ENCODE results near the gene TRIM28.

Gene TRIM28

GRCh38 chr19:58513213-58513693 lies 30.6 kb upstream of the TRIM28 start:
- Histone ChIP-seq H3K9ac (ENCODE audit: low read length) (peak overlapping the region; percentile 65), H3K4me3 (ENCODE audit: low read depth in 1 of 2, low read length in 2 of 2) (peak overlapping the region in 1 of 2 donors; percentile 38), H3K4me1 (ENCODE audit: insufficient read depth, low read length) (peaks cover 36% of the 10 kb centered on the region), H3K27ac (ENCODE audit: low read depth, low read length) (peak overlapping the region; percentile 49), H3K9me3 (ENCODE audit: low read length) (no peaks in the 10 kb centered on the region), H3K27me3 (ENCODE audit: control insufficient read depth in 1 of 2, insufficient read depth in 2 of 2, low read length in 2 of 2) (no peaks in the 10 kb centered on the region), H3K36me3 (ENCODE audit: insufficient read depth, low read length) (peaks cover 19% of the 10 kb centered on the region)

DNA sequence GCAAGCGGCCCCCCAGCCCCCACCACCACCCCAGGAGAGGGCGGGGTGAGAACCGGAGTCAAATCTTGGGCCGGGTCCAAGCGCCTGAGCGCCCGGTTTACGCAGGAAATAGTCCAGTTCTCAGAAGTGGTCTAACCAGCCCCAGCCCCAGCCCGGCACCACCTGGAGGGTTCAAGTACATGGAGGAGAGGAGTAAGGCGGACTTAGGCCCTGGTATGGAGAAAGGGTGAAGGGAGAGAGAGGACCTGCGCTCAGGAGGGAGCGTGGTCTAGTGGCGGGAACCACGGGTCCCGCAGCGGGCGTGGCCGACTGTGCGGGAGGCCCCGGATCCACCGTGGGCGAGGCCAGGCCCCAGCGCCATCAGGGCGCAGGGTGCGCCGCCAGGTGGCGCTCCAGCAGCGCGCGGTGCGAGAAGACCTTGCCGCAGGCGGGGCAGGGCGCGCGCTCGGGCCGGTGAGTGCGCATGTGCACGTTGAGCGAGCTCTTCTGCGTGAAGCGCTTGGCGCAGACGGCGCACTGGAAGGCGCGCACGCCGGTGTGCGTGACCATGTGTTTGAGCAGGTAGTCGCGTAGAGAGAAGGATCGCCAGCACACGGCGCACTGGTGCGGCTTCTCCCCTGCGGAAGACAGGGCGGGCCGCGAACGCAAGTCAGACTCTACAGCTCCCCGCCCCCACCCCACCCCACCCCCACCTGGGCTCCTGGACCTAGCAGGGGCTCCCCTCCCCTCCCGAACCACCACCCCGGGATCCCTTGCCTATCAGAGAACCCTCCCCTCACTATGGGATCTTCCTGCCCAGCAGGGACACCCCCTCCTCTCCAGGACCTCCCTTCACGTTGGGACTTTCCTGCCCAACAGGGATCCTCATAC lies 29.9 kb upstream of the TRIM28 start:
- Histone ChIP-seq H3K4me3 (ENCODE audit: low read depth in 1 of 2, low read length in 2 of 2) (peak overlapping the region in 1 of 2 donors; percentile 38), H3K4me1 (ENCODE audit: insufficient read depth, low read length) (peaks cover 42% of the 10 kb centered on the region), H3K27me3 (ENCODE audit: control insufficient read depth in 1 of 2, insufficient read depth in 2 of 2, low read length in 2 of 2) (no peaks in the 10 kb centered on the region), H3K27ac (ENCODE audit: low read depth, low read length) (peak overlapping the region; percentile 49), H3K9me3 (ENCODE audit: low read length) (no peaks in the 10 kb centered on the region), H3K9ac (ENCODE audit: low read length) (peak overlapping the region; percentile 65), H3K36me3 (ENCODE audit: insufficient read depth, low read length) (peaks cover 19% of the 10 kb centered on the region)

DNA sequence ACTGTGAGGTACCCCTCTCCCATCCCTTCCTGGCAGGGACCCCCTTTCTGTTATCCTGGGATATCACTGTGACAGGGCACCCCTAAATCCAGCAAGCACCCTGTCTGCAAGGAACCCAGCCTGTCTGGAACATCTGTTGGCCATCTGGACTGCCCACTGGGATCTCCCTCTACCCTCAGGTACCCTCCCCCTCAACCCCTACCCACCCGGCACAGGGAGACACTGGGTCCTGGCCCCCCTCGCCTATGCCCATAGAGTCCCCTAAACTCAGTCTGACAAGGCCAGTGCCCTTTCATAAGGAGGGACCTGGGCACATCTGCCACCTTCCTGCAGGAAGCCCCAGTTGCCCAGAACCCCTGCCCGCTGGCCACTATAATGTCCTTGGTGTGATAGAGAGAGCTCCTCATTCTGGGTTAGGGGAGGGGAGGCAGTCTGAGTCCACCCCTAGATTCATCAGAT lies 29.3 kb upstream of the TRIM28 start:
- peak overlapping the region; percentile 54 for H3K9ac ChIP-seq (ENCODE audit: low read length)
- peak overlapping the region in 1 of 2 donors; percentile 38 for H3K4me3 ChIP-seq (ENCODE audit: low read depth in 1 of 2, low read length in 2 of 2)
- no peaks in the 10 kb centered on the region for H3K9me3 ChIP-seq (ENCODE audit: low read length)
- H3K4me1 ChIP-seq (ENCODE audit: insufficient read depth, low read length), result peaks cover 42% of the 10 kb centered on the region
- peaks cover 19% of the 10 kb centered on the region for H3K36me3 ChIP-seq (ENCODE audit: insufficient read depth, low read length)
- no peak overlapping the region for H3K27ac ChIP-seq (ENCODE audit: low read depth, low read length)
- no peaks in the 10 kb centered on the region for H3K27me3 ChIP-seq (ENCODE audit: control insufficient read depth in 1 of 2, insufficient read depth in 2 of 2, low read length in 2 of 2)

GRCh38 chr19:58515259-58515658 lies 28.6 kb upstream of the TRIM28 start:
- H3K27me3 ChIP-seq (ENCODE audit: control insufficient read depth in 1 of 2, insufficient read depth in 2 of 2, low read length in 2 of 2), result no peaks in the 10 kb centered on the region
- H3K4me1 ChIP-seq (ENCODE audit: insufficient read depth, low read length), result peaks cover 42% of the 10 kb centered on the region
- no peak overlapping the region for H3K4me3 ChIP-seq (ENCODE audit: low read depth in 1 of 2, low read length in 2 of 2)
- H3K9ac ChIP-seq (ENCODE audit: low read length), result no peak overlapping the region
- no peaks in the 10 kb centered on the region for H3K9me3 ChIP-seq (ENCODE audit: low read length)
- H3K27ac ChIP-seq (ENCODE audit: low read depth, low read length), result no peak overlapping the region
- H3K36me3 ChIP-seq (ENCODE audit: insufficient read depth, low read length), result peaks cover 19% of the 10 kb centered on the region

- no peaks in the 10 kb centered on the region for H3K9me3 ChIP-seq (ENCODE audit: low read length)
- H3K27ac ChIP-seq (ENCODE audit: low read depth, low read length), result no peak overlapping the region
- peaks cover 19% of the 10 kb centered on the region for H3K36me3 ChIP-seq (ENCODE audit: insufficient read depth, low read length)
- H3K4me1 ChIP-seq (ENCODE audit: insufficient read depth, low read length), result peaks cover 46% of the 10 kb centered on the region
- H3K9ac ChIP-seq (ENCODE audit: low read length), result no peak overlapping the region
- no peak overlapping the region for H3K4me3 ChIP-seq (ENCODE audit: low read depth in 1 of 2, low read length in 2 of 2)
- no peaks in the 10 kb centered on the region for H3K27me3 ChIP-seq (ENCODE audit: control insufficient read depth in 1 of 2, insufficient read depth in 2 of 2, low read length in 2 of 2)
Observed at GRCh38 chr19:58516246-58516836, 27.5 kb upstream of the TRIM28 start.

DNA sequence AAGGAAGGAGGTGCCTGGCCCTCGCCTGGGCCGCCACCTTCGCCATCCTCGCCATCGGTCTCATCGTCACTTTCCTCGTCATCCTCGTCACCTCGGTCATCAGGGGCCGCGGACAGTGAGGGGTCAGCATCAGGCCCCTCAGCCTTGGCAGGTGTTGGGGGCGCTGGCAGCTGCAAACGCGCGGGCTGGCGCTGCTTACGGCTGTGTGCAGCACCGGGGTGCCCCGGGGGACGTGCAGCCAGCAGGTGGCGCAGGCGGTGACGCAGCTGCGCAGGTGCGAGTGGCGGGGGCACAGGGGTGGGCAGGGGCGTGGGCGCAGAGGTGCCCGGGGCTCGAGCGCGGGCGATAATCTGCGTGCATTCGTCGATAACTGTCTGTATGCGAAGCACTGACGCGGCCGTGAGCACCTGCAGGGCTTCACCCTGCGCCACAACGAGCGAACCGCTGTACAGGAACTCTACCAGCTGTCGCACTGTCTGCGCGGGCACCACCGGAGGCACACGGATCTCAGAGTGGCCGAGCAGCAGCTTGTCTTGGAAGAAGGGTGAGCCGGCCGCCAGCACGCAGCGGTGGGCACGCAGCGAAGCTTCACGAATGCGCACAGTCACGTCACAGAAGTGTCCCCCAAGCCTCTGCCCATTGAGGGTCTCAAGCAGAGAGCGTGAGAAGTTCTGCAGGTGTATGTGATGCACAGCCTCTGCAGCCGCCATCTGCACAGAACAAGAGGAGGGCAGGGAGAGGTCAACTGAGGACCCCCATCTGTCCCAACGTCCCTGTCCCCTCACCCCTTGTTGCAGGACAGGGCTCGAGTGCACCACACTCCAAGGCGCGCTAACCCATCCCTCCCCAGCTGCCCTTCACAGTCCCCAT lies 26.7 kb upstream of the TRIM28 start:
- Histone ChIP-seq H3K36me3 (ENCODE audit: insufficient read depth, low read length) (peaks cover 19% of the 10 kb centered on the region), H3K9ac (ENCODE audit: low read length) (no peak overlapping the region), H3K27ac (ENCODE audit: low read depth, low read length) (no peak overlapping the region)

GRCh38 chr19:58518256-58519086 lies 25.4 kb upstream of the TRIM28 start:
- Histone ChIP-seq H3K9ac (ENCODE audit: low read length) (peak overlapping the region; percentile 88), H3K27me3 (ENCODE audit: control insufficient read depth in 1 of 2, insufficient read depth in 2 of 2, low read length in 2 of 2) (no peaks in the 10 kb centered on the region), H3K36me3 (ENCODE audit: insufficient read depth, low read length) (peaks cover 19% of the 10 kb centered on the region), H3K4me1 (ENCODE audit: insufficient read depth, low read length) (peaks cover 43% of the 10 kb centered on the region), H3K27ac (ENCODE audit: low read depth, low read length) (peak overlapping the region; percentile 93), H3K9me3 (ENCODE audit: low read length) (no peaks in the 10 kb centered on the region), H3K4me3 (ENCODE audit: low read depth in 1 of 2, low read length in 2 of 2) (peak overlapping the region; percentile 84 to 99)

More for the DNA sequence above, 26.7 kb upstream of the TRIM28 start:
- Histone ChIP-seq H3K4me1 (ENCODE audit: insufficient read depth, low read length) (peaks cover 46% of the 10 kb centered on the region), H3K27me3 (ENCODE audit: control insufficient read depth in 1 of 2, insufficient read depth in 2 of 2, low read length in 2 of 2) (no peaks in the 10 kb centered on the region), H3K9me3 (ENCODE audit: low read length) (no peaks in the 10 kb centered on the region), H3K4me3 (ENCODE audit: low read depth in 1 of 2, low read length in 2 of 2) (no peak overlapping the region)

GRCh38 chr19:58519087-58519354 lies 24.8 kb upstream of the TRIM28 start:
- Histone ChIP-seq H3K9ac (ENCODE audit: low read length) (peak overlapping the region; percentile 88), H3K9me3 (ENCODE audit: low read length) (no peaks in the 10 kb centered on the region), H3K36me3 (ENCODE audit: insufficient read depth, low read length) (peaks cover 19% of the 10 kb centered on the region), H3K4me3 (ENCODE audit: low read depth in 1 of 2, low read length in 2 of 2) (peak overlapping the region; percentile 84 to 99), H3K27me3 (ENCODE audit: control insufficient read depth in 1 of 2, insufficient read depth in 2 of 2, low read length in 2 of 2) (no peaks in the 10 kb centered on the region), H3K4me1 (ENCODE audit: insufficient read depth, low read length) (peaks cover 39% of the 10 kb centered on the region), H3K27ac (ENCODE audit: low read depth, low read length) (peak overlapping the region; percentile 93)

- peak within 1 kb of the TSS; percentile 93 for H3K27ac ChIP-seq (ENCODE audit: low read depth, low read length)
- H3K4me3 ChIP-seq (ENCODE audit: low read depth in 1 of 2, low read length in 2 of 2), result peak within 1 kb of the TSS; percentile 84 to 99
- H3K4me1 ChIP-seq (ENCODE audit: insufficient read depth, low read length), result peaks cover 36% of the 10 kb centered on the region
- peak within 1 kb of the TSS; percentile 88 for H3K9ac ChIP-seq (ENCODE audit: low read length)
- H3K27me3 ChIP-seq (ENCODE audit: control insufficient read depth in 1 of 2, insufficient read depth in 2 of 2, low read length in 2 of 2), result no peaks in the 10 kb centered on the region
- peaks cover 19% of the 10 kb centered on the region for H3K36me3 ChIP-seq (ENCODE audit: insufficient read depth, low read length)
- no peaks in the 10 kb centered on the region for H3K9me3 ChIP-seq (ENCODE audit: low read length)
Observed at GRCh38 chr19:58519355-58520256, 24.3 kb upstream of the TRIM28 start, which contains the start of gene ZBTB45. Gene ZBTB45 (minus strand): TSS chr19:58519810. CDS start chr19:58517673, 2,137 bp downstream.

DNA sequence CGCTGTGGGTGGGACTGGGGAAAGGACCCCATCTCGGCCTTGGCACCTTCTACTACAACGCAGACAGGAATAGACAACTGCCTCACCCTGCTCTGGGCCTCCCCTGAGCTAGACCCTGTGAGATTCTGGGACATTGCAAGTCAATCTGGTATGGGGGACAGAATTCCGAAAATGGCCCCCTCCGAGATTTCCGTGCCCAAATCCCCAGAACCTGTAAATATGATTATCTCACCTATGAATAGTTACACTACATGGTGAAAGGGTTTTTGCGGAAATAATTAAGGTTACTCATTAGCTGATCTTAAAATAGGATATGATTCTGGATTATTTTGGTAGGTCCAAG lies 23.6 kb upstream of the TRIM28 start:
- Histone ChIP-seq H3K27me3 (ENCODE audit: control insufficient read depth in 1 of 2, insufficient read depth in 2 of 2, low read length in 2 of 2) (no peaks in the 10 kb centered on the region), H3K9ac (ENCODE audit: low read length) (peak overlapping the region; percentile 88), H3K4me3 (ENCODE audit: low read depth in 1 of 2, low read length in 2 of 2) (peak overlapping the region; percentile 84 to 99), H3K9me3 (ENCODE audit: low read length) (no peaks in the 10 kb centered on the region), H3K27ac (ENCODE audit: low read depth, low read length) (peak overlapping the region; percentile 93), H3K36me3 (ENCODE audit: insufficient read depth, low read length) (peaks cover 19% of the 10 kb centered on the region), H3K4me1 (ENCODE audit: insufficient read depth, low read length) (peaks cover 33% of the 10 kb centered on the region)

Data from muscle layer of colon (tissue), 2 donors.